GM23338 (cell line): ENCODE data around the gene RGS17. TPM values are rescaled to one million over a fixed set of nuclear protein-coding genes. Genes with fewer than 3 reads are reported as not detected.

ENCODE experiments used
- ATAC-seq: fragments of 200-7000 bp; cut with Tn5 transposase; 3 replicates; pipeline ENCODE4 v1.9.1; 2020
- DNase-seq: peaks from one replicate; pipeline ENCODE4 v3.0.0-alpha.2; 2015; ENCODE audit warnings: low spot score
- H2AFZ ChIP-seq: fragments of 200-600 bp; sonication (generic); 2 replicates; pipeline ENCODE4 v1.8.0; 2016; ENCODE audit warnings: antibody characterized with exemption, mild to moderate bottlenecking, moderate library complexity
- H3F3A ChIP-seq: fragments of 200-600 bp; sonication (generic); replicated peaks from 2 replicates; pipeline ENCODE4 v1.8.0; 2017; ENCODE audit warnings: antibody characterized with exemption, mixed run types, low read depth
- H3K27ac ChIP-seq: fragments of 200-600 bp; sonication (generic); 2 replicates; pipeline ENCODE4 v1.6.1; 2016; ENCODE audit warnings: low read depth
- H3K27me3 ChIP-seq: fragments of 200-600 bp; sonication (generic); 2 replicates; pipeline ENCODE4 v1.8.0; 2016; ENCODE audit warnings: mild to moderate bottlenecking, mixed run types, moderate library complexity; ENCODE audit not compliant: insufficient read depth
- H3K36me3 ChIP-seq: fragments of 200-600 bp; sonication (generic); 2 replicates; pipeline ENCODE4 v1.8.0; 2016; ENCODE audit warnings: mild to moderate bottlenecking; ENCODE audit not compliant: insufficient read depth
- H3K4me1 ChIP-seq: fragments of 200-600 bp; sonication (generic); 2 replicates; pipeline ENCODE4 v1.8.0; 2016; ENCODE audit warnings: mild to moderate bottlenecking, moderate library complexity; ENCODE audit not compliant: insufficient read depth
- H3K4me2 ChIP-seq: fragments of 200-600 bp; sonication (generic); 2 replicates; pipeline ENCODE4 v1.7.1; 2017; ENCODE audit warnings: mixed run types
- H3K4me3 ChIP-seq: fragments of 200-600 bp; sonication (generic); 2 replicates; pipeline ENCODE4 v1.6.1; 2016; ENCODE audit warnings: mixed run types
- H3K79me2 ChIP-seq: fragments of 200-600 bp; sonication (generic); replicated peaks from 2 replicates; pipeline ENCODE4 v1.8.0; 2017; ENCODE audit warnings: mild to moderate bottlenecking; ENCODE audit not compliant: insufficient read depth
- H3K9me2 ChIP-seq: fragments of 200-600 bp; sonication (generic); 2 replicates; pipeline ENCODE4 v1.8.0; 2017; ENCODE audit not compliant: insufficient read depth
- H4K20me1 ChIP-seq: fragments of 200-600 bp; sonication (generic); replicated peaks from 2 replicates; pipeline ENCODE4 v1.8.0; 2017; ENCODE audit warnings: mild to moderate bottlenecking; ENCODE audit not compliant: insufficient read depth
- H3K27ac Mint-ChIP-seq: 2 replicates; pipeline ENCODE4 v1.8.0; 2020; ENCODE audit warnings: inconsistent platforms, mild to moderate bottlenecking, moderate library complexity, mixed read lengths
- H3K27me3 Mint-ChIP-seq: 3 replicates; pipeline ENCODE4 v1.8.0; 2022; ENCODE audit warnings: low read depth, mild to moderate bottlenecking, moderate library complexity, mixed read lengths, inconsistent platforms; ENCODE audit not compliant: insufficient read depth, poor library complexity
- H3K36me3 Mint-ChIP-seq: 3 replicates; pipeline ENCODE4 v1.8.0; 2021; ENCODE audit warnings: low read depth, mild to moderate bottlenecking, inconsistent platforms, moderate library complexity, mixed read lengths
- H3K4me1 Mint-ChIP-seq: 3 replicates; pipeline ENCODE4 v1.8.0; 2020; ENCODE audit warnings: mild to moderate bottlenecking, inconsistent platforms, mixed read lengths
- H3K4me3 Mint-ChIP-seq: 3 replicates; pipeline ENCODE4 v1.8.0; 2021; ENCODE audit warnings: moderate library complexity, mild to moderate bottlenecking, inconsistent platforms, mixed read lengths
- H3K9me3 Mint-ChIP-seq: 3 replicates; pipeline ENCODE4 v1.8.0; 2020; ENCODE audit warnings: moderate library complexity, mild to moderate bottlenecking, inconsistent platforms, mixed read lengths
- ETS1 ChIP-seq: IDR thresholded peaks from 2 replicates; pipeline ENCODE4 v1.6.1; 2016; ENCODE audit warnings: antibody characterized with exemption
- REST ChIP-seq: IDR thresholded peaks from one replicate; pipeline ENCODE4 v1.6.1; 2018; ENCODE audit warnings: antibody characterized with exemption; ENCODE audit not compliant: unreplicated experiment
- ZNF114 ChIP-seq: fragments of 250-450 bp; sonication (Bioruptor Pico); IDR thresholded peaks from 2 replicates; pipeline ENCODE4 v1.5.0; 2020; ENCODE audit warnings: mild to moderate bottlenecking, moderate library complexity
- ZNF462 ChIP-seq: fragments of 250-450 bp; sonication (Bioruptor Pico); IDR thresholded peaks from 2 replicates; pipeline ENCODE4 v1.5.0; 2020; ENCODE audit warnings: mild to moderate bottlenecking, moderate library complexity
- polyA plus RNA-seq: library from polyadenylated mRNA; unstranded; fragments of >200 nt; fragmentation: Nextera tagmentation; extraction: Ambion mirVana; gene quantifications from 2 replicates; pipeline ENCODE4 v1.2.1, GENCODE V29; 2016
- total RNA-seq: library from RNA; depleted of rRNA; stranded (reverse); fragments of >200 nt; shearing (Covaris generic); gene quantifications from 2 replicates; pipeline ENCODE4 v1.2.3, GENCODE V29; 2014

The RGS17 gene
- total and polyA plus RNA-seq, 2 experiments from 2014 or later = 12.1 to 12.3 TPM

GRCh38 chr6:153016846-153017245 lies 114.2 kb downstream of the RGS17 start (continued):
- TF ChIP-seq REST (no peak), ETS1 (no peak), ZNF114 (CRISPR knock-in tag) (no peak)

- Histone ChIP-seq H2AFZ (no peak overlapping the region), H4K20me1 (no peaks in the 10 kb centered on the region), H3K4me1 (no peaks in the 10 kb centered on the region), H3K4me3 (no peak overlapping the region), H3K79me2 (no peaks in the 10 kb centered on the region), H3K27ac (no peak overlapping the region), H3K4me2 (no peak overlapping the region), H3K27me3 (no peaks in the 10 kb centered on the region), H3K36me3 (no peaks in the 10 kb centered on the region), H3K9me2 (no peaks in the 10 kb centered on the region), H3F3A (no peaks in the 10 kb centered on the region)
- Mint-ChIP-seq H3K36me3 (no peaks in the 10 kb centered on the region), H3K9me3 (no peaks in the 10 kb centered on the region; the same call in 2 of the 3 replicates), H3K27ac (no peak overlapping the region), H3K4me3 (no peak overlapping the region), H3K4me1 (no peaks in the 10 kb centered on the region), H3K27me3 (no peaks in the 10 kb centered on the region)
- ATAC-seq (no peak), DNase-seq (no peak)
- TF ChIP-seq ZNF462 (CRISPR knock-in tag) = no peak
These were observed 115.9 kb downstream of the RGS17 start for GRCh38 chr6:153015094-153015640.
